ENCODE data around the gene GSTA3.
"Not testable (repeated sequence)": the region's sequence is repeated elsewhere in the genome, so short reads cannot be mapped to it uniquely, and the experiment has no call there.

GSTA3 gene

GRCh38 chr6:52909531-52909930 is at the start of gene GSTA3:
Gene GSTA3 (minus strand): TSS chr6:52909698. CDS start chr6:52905834, 3,864 bp downstream.
- no peak for DNase-seq

- no peak for DNase-seq
Measured at GRCh38 chr6:52958546-52959255, 49.2 kb upstream of the GSTA3 start.

- DNase-seq = no peak
Measured at GRCh38 chr6:52955871-52956270, 46.4 kb upstream of the GSTA3 start.

- no peak for DNase-seq
Measured at GRCh38 chr6:52953911-52954839, 44.7 kb upstream of the GSTA3 start.

- DNase-seq = no peak
Measured at GRCh38 chr6:52946306-52946705, 36.8 kb upstream of the GSTA3 start.

DNA sequence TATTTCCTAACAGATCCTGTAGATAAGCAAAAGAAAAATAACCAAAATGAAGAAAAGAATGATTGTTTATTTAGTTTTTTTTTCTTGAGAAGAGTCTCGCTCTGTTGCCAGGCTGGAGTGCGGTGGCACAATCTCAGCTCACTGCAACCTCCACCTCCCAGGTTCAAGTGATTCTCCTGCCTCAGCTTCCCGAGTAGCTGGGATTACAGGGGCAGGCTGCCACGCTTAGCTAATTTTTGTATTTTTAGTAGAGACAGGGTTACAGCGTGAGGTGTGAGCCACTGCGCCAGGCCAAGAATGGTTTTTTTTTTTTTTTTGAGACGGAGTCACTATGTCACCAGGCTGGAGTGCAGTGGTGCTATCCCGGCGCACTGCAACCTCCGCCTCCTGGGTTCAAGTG is 33.3 kb upstream of the GSTA3 start:
- not testable (repeated sequence) for DNase-seq

DNA sequence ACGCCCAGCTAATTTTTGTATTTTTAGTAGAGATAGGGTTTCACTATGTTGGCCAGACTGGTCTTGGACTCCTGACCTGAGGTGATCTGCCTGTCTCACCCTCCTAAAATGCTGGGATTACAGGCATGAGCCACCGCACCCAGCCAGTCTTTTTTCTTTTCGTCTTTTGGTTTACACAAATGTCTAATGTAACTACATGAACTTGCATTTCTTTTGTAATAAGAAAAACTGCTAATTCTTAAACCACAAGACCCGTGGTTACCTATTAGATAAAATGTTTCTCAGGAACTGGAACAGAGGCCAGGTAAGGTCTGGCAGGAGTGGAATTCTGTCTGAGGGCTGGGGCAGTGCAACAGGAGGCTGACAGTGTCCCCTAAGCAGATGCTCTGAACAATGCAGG is 32.7 kb upstream of the GSTA3 start:
- no peak for DNase-seq

GRCh38 chr6:52937908-52938307 is 28.4 kb upstream of the GSTA3 start:
- no peak for DNase-seq

DNA sequence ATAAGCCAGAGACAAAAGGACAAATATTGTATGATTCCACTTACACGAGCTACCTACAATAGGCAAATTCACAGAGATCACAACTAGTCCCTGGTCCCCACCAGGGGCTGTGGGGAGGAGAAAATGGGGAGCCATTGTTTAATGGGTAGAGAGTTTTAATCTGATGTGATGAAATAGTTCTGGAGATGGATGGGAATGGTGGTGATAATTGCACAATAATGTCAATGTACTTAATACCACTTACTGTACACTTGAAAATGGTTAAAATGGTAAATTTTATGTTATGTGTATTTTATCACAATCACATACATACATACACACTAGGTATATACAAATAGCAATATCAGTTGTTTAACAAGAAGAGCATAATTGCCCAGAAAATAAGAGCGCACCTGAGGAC is 24.3 kb upstream of the GSTA3 start:
- DNase-seq = no peak

- DNase-seq = no peak
Measured at GRCh38 chr6:52931351-52931750, 21.9 kb upstream of the GSTA3 start.

DNA sequence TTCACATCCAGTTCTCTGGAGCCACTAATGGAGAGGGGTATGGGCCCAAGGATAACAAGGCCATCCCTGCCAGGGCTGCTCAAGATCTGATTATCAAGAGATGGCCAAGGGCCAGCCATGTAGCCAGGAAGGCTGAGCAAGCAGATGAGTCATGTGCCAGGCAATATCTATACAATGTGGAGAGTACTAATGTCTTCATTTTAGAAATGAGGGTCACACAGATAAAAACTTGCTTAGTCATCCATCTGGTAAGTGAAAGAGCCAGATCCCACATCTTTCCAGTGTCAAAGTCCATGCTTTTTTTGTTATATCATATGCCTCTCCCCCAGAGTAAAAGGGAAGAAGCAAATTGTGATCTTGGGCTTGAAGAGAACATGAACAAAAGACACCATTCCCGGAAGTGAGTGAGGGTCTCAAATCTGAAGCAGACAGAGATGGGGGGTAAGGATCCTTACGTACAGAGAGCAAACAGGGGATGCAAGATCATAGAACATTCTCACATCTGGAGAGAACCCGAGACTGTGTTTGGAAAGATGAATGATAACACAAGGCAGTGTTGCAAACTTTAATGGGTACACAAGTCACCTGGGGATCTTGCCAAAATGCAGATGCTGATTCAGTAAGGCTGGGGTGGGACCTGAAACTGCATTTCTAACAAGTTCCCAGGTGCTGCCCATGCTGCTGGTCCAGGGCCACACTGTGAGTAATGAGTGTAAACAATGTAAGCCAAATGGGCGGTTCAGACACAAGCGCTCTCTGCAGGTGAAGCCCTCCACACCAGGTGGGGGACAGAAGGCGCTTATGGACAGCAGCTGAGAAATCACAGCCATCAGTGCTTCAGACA is 20.0 kb upstream of the GSTA3 start:
- DNase-seq = no peak

DNA sequence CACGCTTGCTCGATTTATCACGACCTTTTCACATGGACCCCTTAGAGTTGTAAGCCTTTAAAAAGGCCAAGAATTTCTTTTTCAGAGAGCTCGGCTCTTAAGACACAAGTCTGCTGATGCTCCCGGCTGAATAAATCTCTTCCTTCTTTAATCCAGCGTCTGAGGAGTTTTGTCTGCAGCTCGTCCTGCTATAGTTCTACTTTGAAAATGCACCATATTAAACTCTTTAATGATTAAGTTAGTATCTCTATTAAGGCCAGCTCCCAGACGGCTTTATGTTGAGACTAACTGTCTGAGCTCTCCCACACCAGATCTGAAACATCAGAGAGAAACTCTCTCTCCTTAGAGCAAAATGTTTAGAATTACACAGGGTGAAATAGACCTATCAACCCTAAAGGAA is 18.0 kb upstream of the GSTA3 start:
- DNase-seq = no peak

DNA sequence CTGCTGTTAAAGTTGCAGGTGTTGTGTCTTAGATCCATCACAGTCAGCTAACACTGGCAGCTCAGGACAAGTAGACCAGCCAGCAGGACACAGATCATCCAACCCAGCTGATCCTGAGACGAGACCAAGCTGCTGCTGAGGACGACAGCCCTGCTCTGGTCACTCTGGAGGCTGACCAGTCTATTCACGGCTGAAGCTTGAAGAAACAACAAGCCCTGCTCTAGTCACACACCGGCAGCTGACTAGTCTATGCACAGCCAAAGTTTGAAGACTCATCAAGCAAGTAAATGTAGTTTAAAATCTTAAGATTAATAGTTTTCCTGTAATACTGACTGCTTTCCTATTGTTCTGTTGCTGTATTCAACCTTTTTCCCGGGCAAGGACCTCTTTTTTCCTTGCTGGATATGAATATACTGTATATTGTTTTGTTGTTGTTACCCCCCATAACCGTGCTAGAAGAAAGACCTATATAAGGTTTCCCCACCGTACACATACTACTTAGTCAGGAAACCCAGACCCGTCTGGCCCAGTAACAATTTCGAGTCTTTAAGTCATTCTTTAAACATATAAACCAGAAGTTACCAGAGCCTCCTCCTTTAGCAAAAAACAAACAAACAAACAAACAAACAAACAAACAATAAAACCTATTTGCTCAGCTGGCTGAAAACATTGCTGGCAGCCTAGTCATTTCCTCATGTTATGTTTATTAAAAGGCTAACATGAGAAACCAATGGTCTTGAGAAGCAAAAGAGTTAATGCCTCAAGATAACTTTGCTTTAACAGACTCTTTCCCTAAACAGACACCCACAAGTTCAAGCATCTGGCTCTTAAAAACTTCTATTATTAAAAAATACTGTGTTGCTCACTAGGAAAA is 16.7 kb upstream of the GSTA3 start:
- no peak for DNase-seq

- DNase-seq = no peak
Measured at GRCh38 chr6:52925042-52925441, 15.5 kb upstream of the GSTA3 start.

DNA sequence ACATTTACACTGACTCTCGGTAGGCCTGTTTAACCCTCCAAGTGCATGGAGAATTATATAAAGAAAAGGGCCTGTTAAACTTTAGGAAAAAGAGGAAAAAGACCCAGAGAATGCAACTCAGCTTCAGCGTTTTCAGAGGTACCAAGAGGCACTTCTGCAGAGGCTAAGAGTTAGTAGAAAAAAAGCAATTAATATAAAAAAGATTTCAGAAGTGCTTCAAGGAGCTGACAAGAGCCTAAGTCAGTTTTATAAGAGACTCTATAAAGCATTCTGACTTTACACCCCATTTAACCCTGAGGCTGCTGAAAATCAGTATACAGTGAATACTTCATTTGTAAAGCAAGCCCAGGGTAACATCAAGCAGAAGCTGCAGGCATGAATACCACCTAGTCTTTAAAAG is 14.2 kb upstream of the GSTA3 start:
- not testable (repeated sequence) for DNase-seq

DNA sequence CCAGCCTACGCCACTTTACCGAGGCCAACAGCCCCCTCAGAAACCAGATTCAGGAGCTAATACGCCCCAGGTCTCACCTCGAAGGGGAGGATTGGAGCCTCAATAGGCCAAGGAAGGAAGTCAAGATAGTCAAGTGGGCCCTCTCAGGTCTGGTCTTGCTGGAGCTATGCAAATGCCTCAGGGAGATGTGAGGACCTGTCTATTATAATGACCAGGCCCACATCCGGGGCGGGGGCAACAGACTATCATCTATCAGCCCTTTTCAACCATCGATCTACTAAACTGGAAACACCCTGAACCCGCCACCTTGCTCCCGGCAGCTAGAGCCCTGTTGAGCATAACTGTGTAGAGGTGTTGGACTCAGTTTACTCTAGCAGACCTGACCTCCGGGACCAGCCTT is 12.7 kb upstream of the GSTA3 start:
- DNase-seq = no peak

- DNase-seq = no peak
Measured at GRCh38 chr6:52921743-52922142, 12.2 kb upstream of the GSTA3 start.

DNA sequence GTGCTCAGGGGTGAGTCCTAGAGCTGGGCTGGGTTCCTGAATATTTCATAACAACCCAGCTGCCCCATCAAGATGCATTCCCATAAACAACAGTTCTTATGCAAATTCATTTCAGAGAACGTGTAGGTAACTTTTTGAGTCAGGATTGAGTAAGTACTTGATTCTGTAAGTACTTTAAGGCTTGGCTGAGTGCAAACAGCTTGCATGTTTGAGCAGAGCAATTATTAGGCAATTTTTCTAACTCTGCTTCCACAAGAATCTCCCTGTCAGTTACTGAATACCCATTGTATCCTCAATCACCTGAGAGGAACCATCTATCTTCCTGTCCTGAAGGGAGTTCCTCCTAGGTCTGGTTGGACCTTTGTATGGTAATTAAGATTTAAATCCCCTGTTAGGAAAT is 10.0 kb upstream of the GSTA3 start:
- not testable (repeated sequence) for DNase-seq

GRCh38 chr6:52918771-52919170 is 9.3 kb upstream of the GSTA3 start:
- DNase-seq = not testable (repeated sequence)

DNA sequence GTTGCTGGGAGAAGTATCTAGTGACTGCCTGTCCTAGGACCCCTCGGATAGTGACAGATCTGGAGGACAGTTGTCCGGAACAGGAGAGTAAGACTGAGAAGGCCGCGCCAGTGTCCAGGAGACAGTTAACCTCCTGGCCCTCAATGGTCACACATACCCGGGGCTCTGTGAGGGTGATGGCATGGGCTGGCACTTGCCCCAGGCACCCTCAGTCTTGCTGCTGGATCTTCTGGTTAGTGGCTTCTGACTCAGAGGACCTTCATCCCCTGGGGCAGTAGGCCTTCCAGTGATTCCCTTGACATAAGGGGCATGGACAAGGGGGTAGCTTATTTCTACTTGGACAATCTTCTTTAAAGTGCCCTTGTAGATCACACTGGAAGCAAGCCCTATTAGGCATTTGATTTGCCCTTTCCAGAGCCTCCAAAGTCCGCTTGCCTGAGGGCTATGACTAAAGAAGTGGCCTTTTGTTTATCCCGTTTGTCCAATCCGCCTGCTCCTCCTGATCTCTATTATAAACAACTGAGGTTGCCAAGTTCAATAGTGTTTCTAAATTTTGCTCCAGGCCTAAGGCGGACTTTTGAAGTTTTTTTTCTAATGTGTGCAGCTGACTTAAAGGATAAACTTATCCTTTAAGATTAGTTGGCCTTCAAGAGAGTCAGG is 8.7 kb upstream of the GSTA3 start:
- DNase-seq = not testable (repeated sequence)

DNA sequence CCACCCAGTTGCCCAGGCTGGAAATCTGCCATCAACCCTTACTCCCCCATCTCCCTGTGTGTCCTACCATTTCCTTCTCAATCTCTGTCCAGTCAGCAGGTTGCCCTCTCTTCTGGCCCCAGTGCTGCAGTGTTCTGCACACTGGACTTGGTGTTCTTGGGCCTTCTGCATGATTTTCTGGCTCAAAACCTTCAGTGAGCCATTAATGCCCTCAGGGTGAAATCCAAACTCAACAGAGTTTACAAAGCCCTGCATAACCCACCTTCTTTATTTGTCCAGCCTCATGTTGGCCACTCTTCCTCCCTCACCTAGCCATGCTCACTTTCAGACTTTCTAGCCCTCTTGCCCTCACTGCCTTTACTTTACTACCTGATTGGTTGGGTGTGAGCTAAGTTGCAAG is 5.0 kb upstream of the GSTA3 start:
- DNase-seq = no peak

GRCh38 chr6:52910091-52910490 is 593 bp upstream of the GSTA3 start:
- no peak for DNase-seq
